ENCODE data around the gene CD8B. TPM values are rescaled to one million over a fixed set of nuclear protein-coding genes. Genes with fewer than 3 reads are reported as not detected.

The CD8B gene
- total and polyA plus RNA-seq, 2 experiments from 2014 or later = 0.31 to 0.63 TPM

DNA sequence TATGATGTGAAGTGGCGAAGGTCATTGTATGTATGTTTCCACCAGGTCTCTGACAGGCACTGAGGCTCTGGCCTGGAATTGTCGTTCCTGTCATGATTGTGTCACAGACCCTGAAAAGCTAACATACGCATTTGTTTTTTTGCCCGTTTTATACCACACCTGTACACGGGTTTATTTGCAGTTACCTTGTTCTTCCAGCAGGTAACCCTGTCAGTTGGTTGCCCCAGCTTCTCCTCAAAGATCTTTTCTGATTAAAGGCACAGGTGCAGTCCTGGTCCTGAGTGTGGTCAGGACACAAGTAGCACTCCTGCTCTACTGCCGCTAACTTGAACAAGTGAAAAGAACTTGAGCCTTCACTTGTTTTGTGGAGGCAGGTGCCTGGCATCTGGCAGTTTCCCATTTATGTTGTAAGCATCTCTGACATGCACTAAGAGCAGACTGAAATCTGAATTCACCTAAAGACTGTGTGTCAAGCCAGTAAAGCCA, 90.8 kb downstream of the CD8B start:
- peaks cover 63% of the 10 kb centered on the region for H3K36me3 Mint-ChIP-seq (ENCODE audit: low read depth)

More for the DNA sequence above, 90.8 kb downstream of the CD8B start:
- no peaks in the 10 kb centered on the region for H3K4me1 ChIP-seq (ENCODE audit: insufficient read depth)
- Mint-ChIP-seq H3K4me1 (peaks cover 21% of the 10 kb centered on the region; the same call in 2 of the 3 replicates), H3K27ac (no peak overlapping the region), H3K27me3 (ENCODE audit: insufficient read depth, low read depth, poor library complexity) (no peaks in the 10 kb centered on the region), H3K9me3 (no peaks in the 10 kb centered on the region), H3K4me3 (no peak overlapping the region)
- no peaks in the 10 kb centered on the region for H3K9me2 ChIP-seq (ENCODE audit: insufficient read depth)
- H2AFZ ChIP-seq = no peak overlapping the region
- no peaks in the 10 kb centered on the region for H3F3A ChIP-seq (replicated peaks; ENCODE audit: low read depth)
- H3K79me2 ChIP-seq (replicated peaks; ENCODE audit: insufficient read depth) = no peaks in the 10 kb centered on the region; the same call in 1 of the 2 replicates
- TF ChIP-seq, protein P1, sequence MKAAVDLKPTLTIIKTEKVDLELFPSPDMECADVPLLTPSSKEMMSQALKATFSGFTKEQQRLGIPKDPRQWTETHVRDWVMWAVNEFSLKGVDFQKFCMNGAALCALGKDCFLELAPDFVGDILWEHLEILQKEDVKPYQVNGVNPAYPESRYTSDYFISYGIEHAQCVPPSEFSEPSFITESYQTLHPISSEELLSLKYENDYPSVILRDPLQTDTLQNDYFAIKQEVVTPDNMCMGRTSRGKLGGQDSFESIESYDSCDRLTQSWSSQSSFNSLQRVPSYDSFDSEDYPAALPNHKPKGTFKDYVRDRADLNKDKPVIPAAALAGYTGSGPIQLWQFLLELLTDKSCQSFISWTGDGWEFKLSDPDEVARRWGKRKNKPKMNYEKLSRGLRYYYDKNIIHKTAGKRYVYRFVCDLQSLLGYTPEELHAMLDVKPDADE (IDR thresholded peaks at IDR 0.05) = no peak
- TF ChIP-seq, protein P2, sequence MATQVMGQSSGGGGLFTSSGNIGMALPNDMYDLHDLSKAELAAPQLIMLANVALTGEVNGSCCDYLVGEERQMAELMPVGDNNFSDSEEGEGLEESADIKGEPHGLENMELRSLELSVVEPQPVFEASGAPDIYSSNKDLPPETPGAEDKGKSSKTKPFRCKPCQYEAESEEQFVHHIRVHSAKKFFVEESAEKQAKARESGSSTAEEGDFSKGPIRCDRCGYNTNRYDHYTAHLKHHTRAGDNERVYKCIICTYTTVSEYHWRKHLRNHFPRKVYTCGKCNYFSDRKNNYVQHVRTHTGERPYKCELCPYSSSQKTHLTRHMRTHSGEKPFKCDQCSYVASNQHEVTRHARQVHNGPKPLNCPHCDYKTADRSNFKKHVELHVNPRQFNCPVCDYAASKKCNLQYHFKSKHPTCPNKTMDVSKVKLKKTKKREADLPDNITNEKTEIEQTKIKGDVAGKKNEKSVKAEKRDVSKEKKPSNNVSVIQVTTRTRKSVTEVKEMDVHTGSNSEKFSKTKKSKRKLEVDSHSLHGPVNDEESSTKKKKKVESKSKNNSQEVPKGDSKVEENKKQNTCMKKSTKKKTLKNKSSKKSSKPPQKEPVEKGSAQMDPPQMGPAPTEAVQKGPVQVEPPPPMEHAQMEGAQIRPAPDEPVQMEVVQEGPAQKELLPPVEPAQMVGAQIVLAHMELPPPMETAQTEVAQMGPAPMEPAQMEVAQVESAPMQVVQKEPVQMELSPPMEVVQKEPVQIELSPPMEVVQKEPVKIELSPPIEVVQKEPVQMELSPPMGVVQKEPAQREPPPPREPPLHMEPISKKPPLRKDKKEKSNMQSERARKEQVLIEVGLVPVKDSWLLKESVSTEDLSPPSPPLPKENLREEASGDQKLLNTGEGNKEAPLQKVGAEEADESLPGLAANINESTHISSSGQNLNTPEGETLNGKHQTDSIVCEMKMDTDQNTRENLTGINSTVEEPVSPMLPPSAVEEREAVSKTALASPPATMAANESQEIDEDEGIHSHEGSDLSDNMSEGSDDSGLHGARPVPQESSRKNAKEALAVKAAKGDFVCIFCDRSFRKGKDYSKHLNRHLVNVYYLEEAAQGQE (IDR thresholded peaks at IDR 0.05; ENCODE audit: unreplicated experiment) = no peak
- TF ChIP-seq CREB1 (CRISPR knock-in tag; IDR thresholded peaks at IDR 0.05; ENCODE audit: low read depth) (no peak), ZNF331 (CRISPR knock-in tag; IDR thresholded peaks at IDR 0.05; ENCODE audit: low read depth) (no peak), STAT1 (IDR thresholded peaks at IDR 0.05; ENCODE audit: unreplicated experiment) (no peak), EZH2phosphoT487 (IDR thresholded peaks at IDR 0.05; ENCODE audit: unreplicated experiment) (no peak), JUNB (IDR thresholded peaks at IDR 0.05; ENCODE audit: unreplicated experiment) (no peak), ZNF114 (CRISPR knock-in tag; IDR thresholded peaks at IDR 0.05) (no peak), EZH2 (IDR thresholded peaks at IDR 0.05; ENCODE audit: low read depth, unreplicated experiment) (no peak), NANOG (IDR thresholded peaks at IDR 0.05; ENCODE audit: borderline replicate concordance) (no peak), CTCF (conservative IDR thresholded peaks at IDR 0.05; ENCODE audit: low read depth in 2 of 2) (no peak), POLR2AphosphoS5 (IDR thresholded peaks at IDR 0.05; ENCODE audit: low read depth) (no peak)
- TF ChIP-seq, protein P3, sequence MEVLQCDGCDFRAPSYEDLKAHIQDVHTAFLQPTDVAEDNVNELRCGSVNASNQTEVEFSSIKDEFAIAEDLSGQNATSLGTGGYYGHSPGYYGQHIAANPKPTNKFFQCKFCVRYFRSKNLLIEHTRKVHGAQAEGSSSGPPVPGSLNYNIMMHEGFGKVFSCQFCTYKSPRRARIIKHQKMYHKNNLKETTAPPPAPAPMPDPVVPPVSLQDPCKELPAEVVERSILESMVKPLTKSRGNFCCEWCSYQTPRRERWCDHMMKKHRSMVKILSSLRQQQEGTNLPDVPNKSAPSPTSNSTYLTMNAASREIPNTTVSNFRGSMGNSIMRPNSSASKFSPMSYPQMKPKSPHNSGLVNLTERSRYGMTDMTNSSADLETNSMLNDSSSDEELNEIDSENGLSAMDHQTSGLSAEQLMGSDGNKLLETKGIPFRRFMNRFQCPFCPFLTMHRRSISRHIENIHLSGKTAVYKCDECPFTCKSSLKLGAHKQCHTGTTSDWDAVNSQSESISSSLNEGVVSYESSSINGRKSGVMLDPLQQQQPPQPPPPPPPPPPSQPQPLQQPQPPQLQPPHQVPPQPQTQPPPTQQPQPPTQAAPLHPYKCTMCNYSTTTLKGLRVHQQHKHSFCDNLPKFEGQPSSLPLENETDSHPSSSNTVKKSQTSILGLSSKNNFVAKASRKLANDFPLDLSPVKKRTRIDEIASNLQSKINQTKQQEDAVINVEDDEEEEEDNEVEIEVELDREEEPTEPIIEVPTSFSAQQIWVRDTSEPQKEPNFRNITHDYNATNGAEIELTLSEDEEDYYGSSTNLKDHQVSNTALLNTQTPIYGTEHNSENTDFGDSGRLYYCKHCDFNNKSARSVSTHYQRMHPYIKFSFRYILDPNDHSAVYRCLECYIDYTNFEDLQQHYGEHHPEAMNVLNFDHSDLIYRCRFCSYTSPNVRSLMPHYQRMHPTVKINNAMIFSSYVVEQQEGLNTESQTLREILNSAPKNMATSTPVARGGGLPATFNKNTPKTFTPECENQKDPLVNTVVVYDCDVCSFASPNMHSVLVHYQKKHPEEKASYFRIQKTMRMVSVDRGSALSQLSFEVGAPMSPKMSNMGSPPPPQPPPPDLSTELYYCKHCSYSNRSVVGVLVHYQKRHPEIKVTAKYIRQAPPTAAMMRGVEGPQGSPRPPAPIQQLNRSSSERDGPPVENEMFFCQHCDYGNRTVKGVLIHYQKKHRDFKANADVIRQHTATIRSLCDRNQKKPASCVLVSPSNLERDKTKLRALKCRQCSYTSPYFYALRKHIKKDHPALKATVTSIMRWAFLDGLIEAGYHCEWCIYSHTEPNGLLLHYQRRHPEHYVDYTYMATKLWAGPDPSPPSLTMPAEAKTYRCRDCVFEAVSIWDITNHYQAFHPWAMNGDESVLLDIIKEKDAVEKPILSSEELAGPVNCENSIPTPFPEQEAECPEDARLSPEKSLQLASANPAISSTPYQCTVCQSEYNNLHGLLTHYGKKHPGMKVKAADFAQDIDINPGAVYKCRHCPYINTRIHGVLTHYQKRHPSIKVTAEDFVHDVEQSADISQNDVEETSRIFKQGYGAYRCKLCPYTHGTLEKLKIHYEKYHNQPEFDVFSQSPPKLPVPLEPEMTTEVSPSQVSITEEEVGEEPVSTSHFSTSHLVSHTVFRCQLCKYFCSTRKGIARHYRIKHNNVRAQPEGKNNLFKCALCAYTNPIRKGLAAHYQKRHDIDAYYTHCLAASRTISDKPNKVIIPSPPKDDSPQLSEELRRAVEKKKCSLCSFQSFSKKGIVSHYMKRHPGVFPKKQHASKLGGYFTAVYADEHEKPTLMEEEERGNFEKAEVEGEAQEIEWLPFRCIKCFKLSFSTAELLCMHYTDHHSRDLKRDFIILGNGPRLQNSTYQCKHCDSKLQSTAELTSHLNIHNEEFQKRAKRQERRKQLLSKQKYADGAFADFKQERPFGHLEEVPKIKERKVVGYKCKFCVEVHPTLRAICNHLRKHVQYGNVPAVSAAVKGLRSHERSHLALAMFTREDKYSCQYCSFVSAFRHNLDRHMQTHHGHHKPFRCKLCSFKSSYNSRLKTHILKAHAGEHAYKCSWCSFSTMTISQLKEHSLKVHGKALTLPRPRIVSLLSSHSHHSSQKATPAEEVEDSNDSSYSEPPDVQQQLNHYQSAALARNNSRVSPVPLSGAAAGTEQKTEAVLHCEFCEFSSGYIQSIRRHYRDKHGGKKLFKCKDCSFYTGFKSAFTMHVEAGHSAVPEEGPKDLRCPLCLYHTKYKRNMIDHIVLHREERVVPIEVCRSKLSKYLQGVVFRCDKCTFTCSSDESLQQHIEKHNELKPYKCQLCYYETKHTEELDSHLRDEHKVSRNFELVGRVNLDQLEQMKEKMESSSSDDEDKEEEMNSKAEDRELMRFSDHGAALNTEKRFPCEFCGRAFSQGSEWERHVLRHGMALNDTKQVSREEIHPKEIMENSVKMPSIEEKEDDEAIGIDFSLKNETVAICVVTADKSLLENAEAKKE (CRISPR knock-in tag; IDR thresholded peaks at IDR 0.05) = no peak
- H3K36me3 ChIP-seq (ENCODE audit: insufficient read depth) = peaks cover 29% of the 10 kb centered on the region
- ATAC-seq = no peak
- no peak overlapping the region for H3K4me2 ChIP-seq
- H4K20me1 ChIP-seq (replicated peaks; ENCODE audit: insufficient read depth) = peaks cover 15% of the 10 kb centered on the region
- no peak for DNase-seq (ENCODE audit: low spot score)
- H3K27ac ChIP-seq (ENCODE audit: low read depth) = no peak overlapping the region
- no peaks in the 10 kb centered on the region for H3K27me3 ChIP-seq (ENCODE audit: insufficient read depth)
- H3K4me3 ChIP-seq = no peak overlapping the region

All from GM23338 (cell line).